Right renal pelvis (tissue), 4 donors: ENCODE results near the gene P2RX6. TPM values are rescaled to one million over a fixed set of nuclear protein-coding genes. Genes with fewer than 3 reads are reported as not detected.
"Not testable (repeated sequence)": the region's sequence is repeated elsewhere in the genome, so short reads cannot be mapped to it uniquely, and the experiment has no call there.

Source experiments
- DNase-seq, 4 donors: peaks; one replicate each; pipeline ENCODE4 v3.0.0-alpha.2; 2013; ENCODE audit warnings: low read depth in 4 of 4, low spot score in 3 of 4, missing footprints in 1 of 4
- polyA plus RNA-seq, 4 donors: library from polyadenylated mRNA; unstranded; fragments of 120-200 nt; gene quantifications; one replicate each; pipeline ENCODE4 v1.2.1, GENCODE V29; 2013; ENCODE audit not compliant: insufficient read length in 4 of 4

The P2RX6 gene
- 1 to 10 TPM; 1.3 to 1.8 (median 1.5) TPM for polyA plus RNA-seq

DNA sequence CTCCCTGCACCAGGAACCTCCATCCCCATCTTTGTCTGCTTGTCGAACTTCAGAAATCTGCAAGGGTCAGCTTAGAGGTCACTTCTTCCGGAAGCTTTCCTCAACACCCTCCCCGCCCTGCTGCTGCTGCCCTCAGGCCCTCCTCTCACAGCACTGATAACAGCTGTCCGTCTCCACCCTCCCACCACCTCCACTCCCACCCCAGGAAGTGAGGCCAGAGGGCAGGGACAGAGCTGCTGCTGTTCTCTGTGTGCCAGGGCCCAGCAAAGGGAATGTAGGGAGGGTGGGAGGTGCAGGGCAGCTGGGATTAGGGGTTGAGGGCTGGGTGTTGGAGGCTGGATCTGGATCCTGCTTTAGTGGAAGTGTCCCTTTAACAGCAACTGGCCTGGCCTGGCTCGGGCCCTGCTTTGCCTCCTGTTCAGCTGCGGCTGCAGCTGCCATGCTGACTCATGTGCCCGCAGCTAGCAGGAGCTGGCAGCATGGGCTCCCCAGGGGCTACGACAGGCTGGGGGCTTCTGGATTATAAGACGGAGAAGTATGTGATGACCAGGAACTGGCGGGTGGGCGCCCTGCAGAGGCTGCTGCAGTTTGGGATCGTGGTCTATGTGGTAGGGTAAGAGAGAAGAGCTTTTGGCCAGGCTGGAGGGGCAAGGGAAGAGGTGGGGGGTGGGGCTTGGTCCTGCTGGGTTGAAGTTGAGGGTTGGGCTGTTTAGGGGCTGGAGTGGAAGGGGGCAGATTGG lies at the start of gene P2RX6:
Gene P2RX6, plus strand, starts transcription at position 440 of the 740 bp plus-strand sequence. Its CDS starts 10 bp downstream, at position 450.
- peak in 1 of 4 donors; percentile 38 for DNase-seq

DNA sequence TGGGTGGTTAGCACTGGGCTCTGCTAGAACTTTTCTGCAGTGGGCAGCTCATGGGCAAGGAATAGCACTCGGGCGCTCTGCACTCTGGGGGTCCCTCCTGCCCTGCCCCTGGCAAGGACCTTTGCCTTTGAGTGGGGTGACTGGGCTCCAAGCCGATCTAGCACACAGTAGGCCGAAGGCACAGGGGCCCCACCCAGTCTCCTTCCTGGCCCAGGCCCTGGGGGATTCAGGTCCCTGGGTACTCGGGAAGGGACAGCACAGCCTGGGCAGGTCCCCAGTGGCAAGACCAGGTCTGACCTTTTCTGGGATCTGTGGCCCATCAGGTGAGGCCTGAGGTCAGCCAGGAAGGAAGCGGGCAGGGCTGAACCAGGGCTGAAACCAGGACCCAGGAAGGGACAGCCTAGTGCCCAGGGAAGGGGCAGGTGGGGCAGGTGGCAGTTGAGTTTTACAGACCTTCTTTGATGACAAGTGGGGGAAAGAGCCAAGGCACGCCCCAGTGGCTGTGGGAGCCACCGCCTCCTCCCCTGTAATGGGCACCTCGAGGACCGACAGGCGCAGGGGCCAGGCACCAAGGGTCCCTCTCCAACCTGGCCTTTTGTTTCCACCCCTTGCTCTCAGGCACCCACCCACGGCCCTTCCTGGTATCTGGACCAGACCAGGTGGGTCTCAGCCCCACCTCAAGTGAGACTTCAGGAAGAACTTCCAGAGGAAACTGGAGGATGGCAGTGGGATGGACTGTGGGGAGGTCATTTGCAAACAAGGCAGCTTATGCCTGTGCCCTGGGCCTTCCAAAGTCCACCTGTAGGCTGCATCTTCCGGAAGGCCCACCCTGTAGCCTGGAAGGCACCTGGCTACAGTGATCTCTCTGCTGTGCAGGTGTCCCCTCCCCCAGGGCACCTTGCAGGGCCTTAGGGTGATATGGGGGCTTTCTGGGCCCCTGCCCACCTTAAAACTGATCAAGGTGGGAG lies 48.8 kb upstream of the P2RX6 start:
- DNase-seq = no peak

DNA sequence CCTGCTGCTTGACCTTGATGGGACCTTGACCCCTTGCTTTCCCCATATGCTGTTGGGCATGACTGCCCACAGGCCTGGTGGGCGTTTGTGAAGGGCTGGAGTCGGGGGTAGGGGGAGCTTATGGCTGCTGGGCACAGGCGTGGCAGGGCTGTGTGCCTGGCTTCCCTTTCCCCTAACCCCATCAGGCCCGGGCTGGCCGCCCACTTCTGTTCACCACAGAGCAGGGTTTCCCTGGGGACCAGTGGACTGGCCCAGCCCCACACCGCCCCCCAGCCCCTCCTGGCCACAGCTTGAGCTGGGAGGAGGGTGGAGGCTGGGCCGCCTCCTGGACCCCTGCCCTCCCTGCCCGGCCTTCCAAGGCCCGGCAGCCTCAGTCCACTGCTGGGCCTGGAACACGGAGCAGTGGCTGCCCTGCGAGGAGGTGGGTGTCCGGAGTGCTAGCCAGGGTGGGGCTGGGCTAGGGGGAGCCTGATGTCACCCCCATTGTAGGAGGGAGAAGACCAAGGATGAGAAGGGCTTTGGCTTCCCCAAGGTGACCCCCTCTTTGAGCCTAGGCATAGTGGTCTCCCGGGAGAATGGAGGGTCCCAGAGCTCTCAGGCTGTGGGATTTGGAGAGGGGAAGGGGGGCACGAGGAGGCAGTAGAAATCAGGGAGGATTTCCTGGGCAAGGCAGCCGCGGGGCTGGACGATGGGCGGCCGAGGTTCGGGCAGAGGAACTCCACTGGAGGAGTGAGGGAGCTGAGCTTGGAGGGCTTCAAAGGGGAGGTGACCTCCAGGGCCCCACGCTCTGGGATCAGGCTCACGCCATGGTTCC lies 47.9 kb upstream of the P2RX6 start, which contains the start of gene AIFM3:
Gene AIFM3, plus strand, starts transcription at position 373 of the 814 bp plus-strand sequence. CDS start 690 bp downstream, outside the sequence.
- no peak for DNase-seq

DNA sequence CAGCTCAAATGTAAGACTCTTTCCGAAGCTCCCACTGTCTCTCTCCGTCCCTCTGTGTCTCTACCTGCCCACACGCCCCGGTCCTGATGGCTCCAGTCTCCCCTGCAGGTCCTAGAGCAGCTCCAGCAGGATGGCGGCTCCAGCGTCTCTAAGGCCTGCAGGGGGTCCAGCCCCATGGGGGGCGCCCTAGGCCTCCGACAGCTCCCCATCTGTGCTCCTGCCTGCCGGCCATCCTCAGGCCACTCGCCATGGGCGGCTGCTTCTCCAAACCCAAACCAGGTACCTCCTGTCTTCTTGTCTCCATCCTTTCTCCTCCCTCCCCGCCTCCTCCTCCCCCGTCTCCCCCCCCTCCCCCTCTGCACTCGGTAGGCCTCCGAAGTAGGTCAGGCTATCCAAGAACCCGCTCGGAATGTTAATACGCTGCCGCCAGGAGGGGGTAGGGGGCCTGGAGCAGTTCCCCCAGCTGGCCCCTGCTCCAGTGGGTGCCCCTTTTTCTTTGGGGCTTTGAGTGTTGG lies 47.2 kb upstream of the P2RX6 start:
- no peak for DNase-seq

DNA sequence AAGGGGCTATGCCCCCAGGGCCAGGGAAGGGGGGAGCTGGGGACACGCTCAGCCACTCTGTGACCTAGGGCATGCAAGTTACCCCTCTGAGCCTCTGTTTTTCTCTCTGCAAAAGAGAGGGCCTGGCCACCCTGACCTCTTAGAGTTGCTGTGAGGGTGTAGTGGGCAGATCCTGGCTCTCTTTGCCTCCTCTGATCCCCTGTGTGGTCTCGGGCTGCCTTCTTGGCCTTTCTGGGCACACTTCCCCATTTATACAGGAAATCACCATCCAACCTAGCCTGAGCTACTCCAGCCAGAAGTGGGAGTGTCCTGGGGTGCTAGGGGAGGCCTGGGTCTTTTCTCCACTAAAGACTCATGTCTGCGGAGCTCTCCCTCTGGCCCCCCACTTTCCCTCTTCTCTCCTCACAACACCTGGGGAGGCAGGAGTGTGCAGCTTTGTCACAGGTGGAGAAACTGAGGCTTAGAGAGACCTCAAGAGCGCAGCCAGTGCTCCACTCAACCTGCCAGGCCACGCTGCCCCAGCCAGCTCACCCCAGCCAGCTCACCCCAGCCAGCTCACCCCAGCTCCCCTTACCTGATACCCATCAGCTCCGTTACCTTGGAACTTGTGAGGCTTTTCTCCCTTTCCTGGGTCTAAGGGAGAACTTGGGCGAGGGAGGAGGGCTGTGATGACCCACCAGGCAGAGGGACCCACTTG lies 46.5 kb upstream of the P2RX6 start:
- no peak for DNase-seq

DNA sequence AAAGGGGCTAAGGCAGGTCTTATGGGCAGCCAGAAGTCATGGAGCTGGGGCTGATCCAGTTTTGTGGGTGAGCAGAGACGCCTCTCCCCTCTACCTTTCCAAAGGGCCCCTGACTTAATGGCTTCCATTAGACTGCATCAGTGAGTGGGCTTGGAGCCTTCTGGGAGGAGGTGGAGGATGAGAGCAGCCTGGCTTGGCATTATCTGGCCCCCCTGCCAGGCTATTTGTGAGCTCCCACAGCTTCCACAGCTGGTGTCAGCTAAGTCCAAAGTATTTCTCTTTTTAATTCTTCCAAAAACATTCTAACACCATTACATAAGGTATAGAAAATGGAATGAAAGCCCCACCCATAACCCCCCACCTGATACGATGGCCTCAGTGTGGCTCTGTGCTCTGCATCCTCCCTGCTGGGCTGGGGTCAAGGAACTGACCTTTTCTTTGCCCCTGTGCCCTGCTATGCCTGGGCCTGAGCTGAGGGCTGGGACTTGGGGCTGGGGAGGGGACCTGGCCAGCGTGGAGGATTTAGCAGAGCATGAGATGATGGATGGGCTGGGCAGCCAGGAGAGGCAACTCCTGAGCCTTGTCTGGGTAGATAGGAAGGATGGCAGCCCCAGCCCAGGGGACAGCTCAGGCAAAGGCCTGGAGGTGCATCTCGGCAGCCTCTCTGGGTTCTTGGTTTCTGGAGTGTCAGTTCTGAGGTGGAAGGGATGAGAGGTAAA lies 43.9 kb upstream of the P2RX6 start:
- DNase-seq = no peak

DNA sequence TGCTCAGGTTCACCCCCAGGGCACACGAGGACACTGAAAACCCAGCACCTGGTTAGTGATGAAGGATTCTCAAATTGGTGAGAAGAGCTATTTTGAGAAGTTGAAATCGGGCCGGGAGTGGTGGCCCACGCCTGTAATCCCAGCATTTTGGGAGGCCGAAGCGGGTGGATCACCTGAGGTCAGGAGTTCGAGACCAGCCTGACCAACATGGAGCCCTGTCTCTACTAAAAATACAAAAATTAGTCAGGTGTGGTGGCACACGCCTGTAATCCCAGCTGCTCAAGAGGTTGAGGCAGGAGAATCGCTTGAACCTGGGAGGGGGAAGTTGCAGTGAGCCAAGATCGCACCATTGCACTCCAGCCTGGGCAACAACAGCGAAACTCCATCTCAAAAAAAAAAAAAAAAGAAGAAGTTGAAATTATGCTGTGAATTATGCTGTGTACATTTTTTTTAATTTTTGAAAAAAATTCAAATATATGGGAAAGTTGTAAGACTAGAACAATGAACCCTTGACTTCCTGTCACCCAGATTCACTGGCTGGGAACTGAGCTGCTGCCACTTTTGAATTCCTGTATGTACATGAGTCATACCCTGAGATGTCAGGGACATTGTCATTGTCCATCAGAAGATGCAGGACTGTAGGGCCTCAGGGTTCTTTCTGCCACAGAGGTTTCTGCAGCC lies 42.8 kb upstream of the P2RX6 start:
- not testable (repeated sequence) for DNase-seq

DNA sequence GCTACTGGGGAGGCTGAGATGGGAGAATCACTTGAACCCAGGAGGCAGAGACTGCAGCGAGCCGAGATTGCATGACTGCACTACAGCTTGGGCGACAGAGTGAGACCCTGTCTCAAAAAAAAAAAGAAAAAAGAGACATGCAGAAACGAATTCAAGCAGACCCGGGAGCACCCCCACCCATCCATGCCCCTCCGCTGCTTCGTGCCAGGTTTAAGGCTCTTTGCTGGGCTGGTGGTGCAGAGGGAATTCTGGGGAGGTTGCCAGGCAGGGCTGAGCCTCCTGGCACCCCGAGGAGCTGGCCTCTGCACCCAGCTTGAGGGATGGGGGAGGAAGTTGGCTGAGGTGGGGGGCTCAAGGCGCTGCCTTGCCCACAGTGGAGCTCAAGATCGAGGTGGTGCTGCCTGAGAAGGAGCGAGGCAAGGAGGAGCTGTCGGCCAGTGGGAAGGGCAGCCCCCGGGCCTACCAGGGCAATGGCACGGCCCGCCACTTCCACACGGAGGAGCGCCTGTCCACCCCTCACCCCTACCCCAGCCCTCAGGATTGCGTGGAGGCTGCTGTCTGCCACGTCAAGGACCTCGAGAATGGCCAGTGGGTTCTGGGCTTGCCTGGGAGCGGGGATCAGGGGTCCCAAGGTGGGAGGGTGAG lies 41.9 kb upstream of the P2RX6 start:
- no peak for DNase-seq

DNA sequence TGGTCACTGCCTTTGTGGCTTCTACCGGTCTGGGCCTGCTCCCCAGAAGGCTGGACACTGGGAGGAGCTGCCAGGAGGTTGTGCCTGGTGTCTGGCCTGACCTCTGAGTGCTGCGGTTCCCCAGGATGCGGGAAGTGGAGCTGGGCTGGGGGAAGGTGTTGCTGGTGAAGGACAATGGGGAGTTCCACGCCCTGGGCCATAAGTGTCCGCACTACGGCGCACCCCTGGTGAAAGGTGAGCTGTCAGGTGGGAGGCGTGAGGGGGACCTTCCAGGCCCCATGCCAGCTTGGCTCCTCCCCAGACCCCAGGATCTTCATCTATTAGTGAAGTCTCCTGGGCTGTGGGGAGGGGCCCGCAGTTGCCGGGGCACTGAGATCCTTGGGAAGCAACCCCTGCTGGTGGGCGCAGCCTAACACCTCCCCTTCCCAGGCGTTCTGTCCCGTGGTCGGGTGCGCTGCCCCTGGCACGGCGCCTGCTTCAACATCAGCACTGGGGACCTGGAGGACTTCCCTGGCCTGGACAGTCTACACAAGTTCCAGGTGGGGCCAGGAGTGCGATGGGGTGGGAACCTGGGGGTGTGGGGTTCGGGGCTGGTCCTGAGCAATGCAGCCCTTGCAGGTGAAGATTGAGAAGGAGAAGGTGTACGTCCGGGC lies 41.2 kb upstream of the P2RX6 start:
- no peak for DNase-seq

DNA sequence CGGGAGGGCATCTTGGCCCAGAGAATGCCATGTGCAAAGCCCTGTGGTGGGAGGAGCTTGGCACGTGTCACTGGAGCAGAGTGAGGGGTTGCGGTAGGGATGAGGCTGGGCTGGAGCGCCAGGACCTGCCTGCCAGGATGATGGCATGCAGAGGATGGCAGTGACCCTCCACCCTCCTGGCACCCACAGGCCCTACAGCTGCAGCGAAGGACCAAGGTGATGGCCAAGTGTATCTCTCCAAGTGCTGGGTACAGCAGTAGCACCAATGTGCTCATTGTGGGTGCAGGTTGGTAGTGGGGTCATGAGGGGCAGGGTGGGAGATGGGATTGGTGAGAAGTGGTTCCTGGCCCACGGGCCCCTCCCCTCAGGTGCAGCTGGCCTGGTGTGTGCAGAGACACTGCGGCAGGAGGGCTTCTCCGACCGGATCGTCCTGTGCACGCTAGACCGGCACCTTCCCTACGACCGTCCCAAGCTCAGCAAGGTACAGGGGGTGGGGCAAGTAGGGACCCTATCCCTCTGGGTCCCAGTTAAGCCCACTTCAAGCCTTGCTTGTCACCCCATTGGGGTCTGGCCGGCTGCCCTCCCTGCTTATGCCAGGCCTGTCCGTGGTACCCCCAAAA lies 40.5 kb upstream of the P2RX6 start:
- no peak for DNase-seq

DNA sequence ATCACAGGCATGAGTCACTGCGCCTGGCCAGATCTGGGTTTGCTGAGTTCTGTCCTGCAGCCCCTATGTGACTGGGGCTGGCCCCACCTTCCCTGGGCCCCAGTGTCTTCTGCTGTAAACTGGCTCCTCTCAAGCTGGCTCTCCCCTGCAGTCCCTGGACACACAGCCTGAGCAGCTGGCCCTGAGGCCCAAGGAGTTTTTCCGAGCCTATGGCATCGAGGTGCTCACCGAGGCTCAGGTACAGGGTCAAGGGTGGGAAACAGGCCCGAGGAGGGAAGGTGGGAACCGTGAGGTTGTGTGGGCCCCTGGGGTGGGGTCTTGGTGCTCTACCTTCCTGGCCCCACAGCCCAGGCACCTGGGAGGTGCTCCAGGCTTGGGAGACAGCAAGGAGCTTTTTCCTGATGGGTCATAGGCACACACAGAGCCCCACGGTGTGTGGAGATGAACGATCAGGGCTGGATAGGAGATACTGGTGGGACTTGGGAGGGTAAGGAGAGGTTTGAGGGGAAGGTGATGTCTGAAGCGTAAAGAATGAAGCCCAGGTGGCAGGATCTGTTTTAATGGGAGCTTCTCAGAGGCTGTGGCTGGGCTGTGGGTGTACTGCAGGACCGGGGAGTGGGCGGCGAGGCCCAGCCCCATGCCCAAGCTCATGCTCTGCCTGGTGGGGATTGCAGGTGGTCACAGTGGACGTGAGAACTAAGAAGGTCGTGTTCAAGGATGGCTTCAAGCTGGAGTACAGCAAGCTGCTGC lies 39.2 kb upstream of the P2RX6 start:
- DNase-seq = no peak

DNA sequence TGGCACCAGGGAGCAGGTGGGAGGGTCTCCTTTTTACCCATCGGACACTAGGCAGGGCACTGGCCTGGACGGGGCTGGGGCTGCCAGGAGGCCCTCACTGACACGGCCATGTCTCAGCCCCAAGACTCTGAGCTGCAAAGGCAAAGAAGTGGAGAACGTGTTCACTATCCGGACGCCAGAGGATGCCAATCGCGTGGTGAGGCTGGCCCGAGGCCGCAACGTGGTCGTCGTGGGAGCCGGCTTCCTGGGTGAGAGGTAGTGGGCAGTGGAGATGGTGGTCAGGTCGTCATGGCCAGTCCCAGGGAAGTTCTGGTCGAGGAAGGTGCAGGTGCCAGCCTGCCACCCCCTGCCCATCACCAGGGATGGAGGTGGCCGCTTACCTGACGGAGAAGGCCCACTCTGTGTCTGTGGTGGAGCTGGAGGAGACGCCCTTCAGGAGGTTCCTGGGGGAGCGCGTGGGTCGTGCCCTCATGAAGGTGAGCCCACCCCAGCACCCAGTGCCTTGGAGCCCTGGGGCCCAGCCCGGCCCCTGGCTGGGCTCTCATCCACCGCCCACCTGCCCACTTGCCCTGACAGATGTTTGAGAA lies 38.6 kb upstream of the P2RX6 start:
- DNase-seq = no peak

DNA sequence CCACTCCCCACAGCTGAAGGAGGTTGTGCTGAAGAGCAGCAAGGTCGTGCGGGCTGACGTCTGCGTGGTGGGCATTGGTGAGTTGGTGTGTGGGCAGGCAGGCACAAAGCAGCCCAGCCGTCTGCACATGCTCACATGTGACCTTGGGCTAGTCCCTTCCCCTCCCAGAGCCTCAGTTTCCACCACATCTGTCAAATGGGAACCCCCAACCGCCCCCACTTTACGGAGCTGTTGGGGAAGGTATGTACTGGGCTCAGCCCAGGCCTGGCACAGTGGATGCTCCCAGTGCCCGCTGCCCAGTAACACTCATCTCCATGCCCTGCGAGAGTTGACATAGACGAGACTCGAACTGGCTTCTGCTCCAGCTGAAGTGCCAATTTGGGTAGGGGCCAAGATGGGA lies 37.9 kb upstream of the P2RX6 start:
- DNase-seq = no peak

DNA sequence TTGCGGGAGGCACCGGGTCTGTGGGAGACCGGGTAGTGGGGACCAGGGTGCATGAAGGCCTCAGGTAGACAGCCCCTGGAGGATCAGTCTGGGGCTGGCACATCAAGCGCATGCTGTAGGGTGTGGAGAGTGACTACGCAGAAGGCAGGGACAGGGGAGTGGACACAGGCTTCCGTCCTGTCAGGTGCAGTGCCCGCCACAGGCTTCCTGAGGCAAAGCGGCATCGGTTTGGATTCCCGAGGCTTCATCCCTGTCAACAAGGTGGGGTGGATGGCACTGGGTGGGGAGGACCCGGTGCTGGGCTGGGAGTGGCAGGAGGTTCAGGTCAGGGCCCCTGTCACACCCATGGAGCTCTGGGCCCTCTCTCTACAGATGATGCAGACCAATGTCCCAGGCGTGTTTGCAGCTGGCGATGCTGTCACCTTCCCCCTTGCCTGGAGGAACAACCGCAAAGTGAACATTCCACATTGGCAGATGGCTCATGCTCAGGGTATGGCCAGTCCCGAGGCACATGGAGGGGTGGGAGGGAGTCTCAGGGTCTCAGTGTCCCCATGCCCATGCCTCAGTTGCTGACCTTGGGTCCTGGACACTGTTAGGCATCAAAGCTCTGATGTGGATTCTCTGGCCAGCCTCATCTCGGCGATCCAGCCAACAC lies 37.3 kb upstream of the P2RX6 start:
- DNase-seq = no peak

DNA sequence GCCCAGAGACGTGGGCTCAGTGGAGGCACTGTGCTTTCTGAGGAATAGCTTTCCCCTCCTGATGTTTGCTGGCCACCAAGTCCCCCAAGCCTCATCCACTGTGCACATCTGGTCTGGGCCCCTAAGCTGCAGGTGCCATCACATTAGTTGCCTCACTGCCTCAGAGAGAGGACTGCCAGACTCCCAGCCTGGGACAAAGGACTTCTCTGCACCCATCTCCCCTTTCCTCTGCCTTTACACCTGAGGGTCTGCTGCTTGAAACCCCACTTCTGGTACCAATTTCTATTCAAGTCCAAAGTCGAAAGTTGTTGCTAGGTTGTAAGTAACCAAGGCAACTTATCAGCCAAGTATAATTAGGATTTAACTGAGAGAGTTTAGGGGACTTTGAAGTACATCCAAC lies 36.5 kb upstream of the P2RX6 start:
- DNase-seq = no peak
